COR-L47 (cell line): ENCODE measurements around the gene SLC2A13.
A peak's percentile ranks its signal among the peaks of the same experiment; 100 is the strongest.
"Not testable (repeated sequence)": the region's sequence is repeated elsewhere in the genome, so short reads cannot be mapped to it uniquely, and the experiment has no call there.

Experiments
- DNase-seq: peaks from one replicate; lab custom pipeline; 2025; lab: John Stamatoyannopoulos, UW

Gene SLC2A13

DNA sequence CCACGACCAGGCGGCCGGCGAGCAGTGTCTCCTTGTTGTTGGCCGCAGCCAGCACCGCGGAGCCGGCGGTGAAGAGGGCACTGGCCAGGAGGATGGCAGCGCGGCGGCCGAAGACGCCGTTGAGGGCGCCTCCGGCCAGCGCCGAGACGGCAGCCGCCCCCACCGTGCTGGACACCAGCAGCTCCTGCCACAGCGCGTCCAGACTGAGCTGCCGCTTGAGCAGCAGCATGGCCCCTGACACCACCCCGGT is 691 bp downstream of the SLC2A13 start:
- no peak for DNase-seq

DNA sequence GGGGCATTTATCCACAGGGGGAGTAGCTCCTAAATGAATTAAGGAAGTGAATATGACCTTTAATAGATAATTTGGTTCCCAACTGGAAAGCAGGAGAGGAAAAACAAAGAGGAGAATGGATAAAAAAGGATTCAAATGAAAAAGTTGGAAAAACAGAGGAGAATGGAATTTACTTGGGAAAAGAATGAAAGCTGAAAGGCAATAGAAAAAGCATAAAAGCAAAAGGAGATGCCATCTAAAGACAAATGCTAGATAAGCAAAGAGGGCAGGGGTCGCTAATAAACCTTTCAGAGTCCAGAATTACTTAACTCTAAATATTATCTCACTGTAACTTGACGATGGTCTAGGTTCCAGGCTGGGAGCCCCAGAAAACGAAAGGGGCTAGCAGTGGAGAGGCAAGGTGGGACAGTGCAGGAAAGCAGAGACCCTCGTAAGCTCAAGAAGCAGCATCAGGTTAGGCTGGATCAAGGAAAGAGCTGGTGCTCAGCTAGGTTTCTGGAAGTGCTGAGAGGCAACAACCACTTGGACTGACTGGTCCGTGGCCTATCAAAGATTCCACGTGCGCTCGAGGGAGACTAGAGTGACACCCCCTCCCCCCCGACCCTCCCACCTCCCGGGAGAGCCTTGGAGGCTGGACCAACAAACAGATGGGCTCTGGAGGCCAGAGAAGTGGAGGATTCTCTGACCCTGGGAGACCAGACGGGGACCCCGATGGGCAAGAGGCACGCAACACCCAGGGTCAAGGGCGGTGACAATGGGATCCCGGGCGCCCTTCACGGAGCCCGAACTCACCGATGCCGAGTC is 1.2 kb downstream of the SLC2A13 start:
- peak; percentile 30 for DNase-seq

- no peak for DNase-seq
Observed at GRCh38 chr12:40103043-40103442, 2.8 kb downstream of the SLC2A13 start.

DNA sequence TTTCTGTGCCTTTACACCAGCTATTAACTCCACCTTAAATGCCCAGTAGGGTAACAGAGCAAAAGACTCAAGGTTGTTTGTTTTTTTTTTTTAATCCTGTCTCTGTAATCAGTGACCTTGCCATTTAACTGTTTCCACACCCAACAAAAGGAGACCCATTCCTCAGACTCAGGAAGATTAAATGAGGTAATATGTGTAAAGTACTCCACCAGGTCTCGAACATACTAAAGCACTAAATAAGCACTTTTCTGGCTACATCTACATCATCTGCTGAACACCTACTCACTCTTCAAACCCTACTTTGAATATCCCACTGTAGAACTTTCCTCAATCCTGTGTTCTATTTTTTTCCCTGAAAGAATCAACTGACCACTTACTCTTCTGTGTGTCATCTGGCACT is 4.1 kb downstream of the SLC2A13 start:
- DNase-seq = no peak

GRCh38 chr12:40099423-40099853 is 6.4 kb downstream of the SLC2A13 start:
- DNase-seq = no peak

DNA sequence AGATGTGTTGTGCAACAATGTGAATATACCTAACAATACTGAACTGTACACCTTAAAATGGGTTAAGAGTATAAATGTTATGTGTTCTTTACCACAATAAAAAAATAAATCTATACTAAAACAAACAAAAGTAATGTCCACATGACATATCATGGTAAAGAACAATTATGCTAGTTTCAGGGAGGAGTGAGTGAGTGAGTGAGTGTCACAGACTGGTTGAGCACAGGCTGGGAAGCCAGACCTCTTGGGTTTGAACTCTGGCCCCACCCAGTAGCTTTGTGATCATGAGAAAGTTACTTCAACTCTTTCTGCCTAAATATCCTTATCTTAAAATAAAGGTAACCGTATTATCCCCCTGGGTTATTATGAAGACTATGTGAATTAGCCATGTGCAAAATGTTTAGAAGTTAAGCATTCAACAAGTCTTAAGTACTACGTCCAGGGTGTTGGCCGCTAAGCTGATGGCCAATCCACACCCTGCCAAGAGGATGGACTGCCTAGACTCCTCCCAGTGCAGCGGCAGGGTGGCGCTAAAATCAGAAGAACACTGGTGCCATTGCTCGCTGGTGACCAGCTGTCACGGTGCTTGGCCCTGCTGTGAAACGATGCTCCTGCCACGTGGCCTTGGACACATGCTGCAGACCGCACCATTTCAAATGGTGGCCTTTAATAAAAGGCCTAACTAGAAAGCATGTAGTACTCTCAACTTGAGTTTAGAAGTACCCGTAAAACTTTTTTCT is 7.3 kb downstream of the SLC2A13 start:
- DNase-seq = no peak

DNA sequence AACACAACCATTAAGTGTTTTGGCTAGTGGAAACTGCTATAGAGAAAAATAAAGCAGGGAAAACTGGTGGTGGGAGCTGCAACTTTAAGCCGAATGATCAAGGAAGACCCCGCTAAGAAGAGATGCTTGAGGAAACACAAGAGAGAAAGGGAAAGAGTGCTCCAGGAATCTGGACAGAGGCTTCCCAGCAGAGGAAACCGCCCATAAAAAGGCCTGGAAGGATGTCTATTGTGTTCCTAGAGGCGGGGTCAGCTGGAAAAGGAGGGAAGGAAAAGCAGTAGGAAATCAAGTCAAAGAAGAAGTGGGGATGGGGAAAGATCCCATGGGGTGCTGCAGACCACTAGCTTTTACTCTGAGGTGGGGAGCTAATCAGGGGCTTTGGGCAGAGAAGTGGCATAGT is 12.4 kb downstream of the SLC2A13 start:
- DNase-seq = no peak

GRCh38 chr12:40086471-40086870 is 19.4 kb downstream of the SLC2A13 start:
- DNase-seq = no peak

GRCh38 chr12:40078266-40078665 is 27.6 kb downstream of the SLC2A13 start:
- DNase-seq = no peak

GRCh38 chr12:40075458-40075857 is 30.4 kb downstream of the SLC2A13 start:
- no peak for DNase-seq

DNA sequence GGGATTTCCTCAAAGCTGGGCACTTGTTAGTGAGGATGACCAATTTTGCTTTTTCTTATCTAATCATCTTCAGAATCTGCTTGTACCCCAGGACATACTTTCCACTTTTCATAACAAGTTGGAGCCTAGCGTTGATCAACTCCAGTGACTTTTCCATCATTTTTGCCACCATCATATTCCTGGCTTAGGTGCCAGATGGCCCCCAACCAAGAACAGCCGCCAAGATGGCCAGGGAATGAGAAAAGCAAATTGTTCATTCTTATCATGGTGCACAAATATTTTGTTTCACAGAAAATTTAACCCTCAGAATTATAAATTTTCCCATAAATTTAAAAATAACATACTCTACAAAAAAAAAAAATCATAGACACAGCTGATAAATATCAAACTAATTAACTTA is 37.5 kb downstream of the SLC2A13 start:
- DNase-seq = no peak

DNA sequence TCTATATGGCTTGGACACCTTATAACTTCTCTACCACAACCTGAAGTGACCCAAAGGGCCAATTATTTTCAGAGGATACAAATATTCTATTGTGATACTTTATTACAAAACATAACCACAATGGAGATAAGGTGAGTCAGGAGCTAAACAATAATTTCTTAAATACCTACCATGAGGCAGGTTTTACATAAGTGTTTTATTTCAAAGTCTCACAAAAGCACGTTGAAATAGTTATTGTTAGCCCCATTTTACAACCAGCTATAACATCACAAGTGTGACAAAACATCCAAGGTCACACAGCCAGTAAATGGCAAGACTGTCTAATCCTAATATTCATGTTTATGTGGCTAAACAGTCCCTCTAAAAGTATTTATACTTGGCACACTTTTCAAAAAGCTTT is 40.2 kb downstream of the SLC2A13 start:
- DNase-seq = no peak

DNA sequence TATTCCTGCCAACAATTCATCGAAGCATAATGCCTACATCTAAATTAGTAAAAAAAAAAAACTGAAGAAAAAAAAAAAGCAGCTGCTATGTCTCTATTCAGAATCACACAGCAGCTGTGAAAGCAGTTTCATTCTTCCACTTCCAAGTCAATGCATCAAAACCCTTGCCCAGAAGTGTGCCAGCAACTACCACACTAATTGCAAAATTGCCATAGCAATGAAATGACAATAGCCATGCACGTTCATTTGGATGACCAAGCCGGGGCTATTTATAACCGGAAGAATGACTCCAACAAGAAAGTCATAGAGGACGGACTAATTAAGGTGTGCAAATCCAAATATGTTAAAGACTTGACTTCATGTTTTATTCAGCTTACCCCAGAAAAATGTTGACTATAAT is 42.5 kb downstream of the SLC2A13 start:
- peak; percentile 93 for DNase-seq

GRCh38 chr12:40058721-40059190 is 47.1 kb downstream of the SLC2A13 start:
- DNase-seq = no peak

GRCh38 chr12:40056373-40056772 is 49.5 kb downstream of the SLC2A13 start:
- no peak for DNase-seq

DNA sequence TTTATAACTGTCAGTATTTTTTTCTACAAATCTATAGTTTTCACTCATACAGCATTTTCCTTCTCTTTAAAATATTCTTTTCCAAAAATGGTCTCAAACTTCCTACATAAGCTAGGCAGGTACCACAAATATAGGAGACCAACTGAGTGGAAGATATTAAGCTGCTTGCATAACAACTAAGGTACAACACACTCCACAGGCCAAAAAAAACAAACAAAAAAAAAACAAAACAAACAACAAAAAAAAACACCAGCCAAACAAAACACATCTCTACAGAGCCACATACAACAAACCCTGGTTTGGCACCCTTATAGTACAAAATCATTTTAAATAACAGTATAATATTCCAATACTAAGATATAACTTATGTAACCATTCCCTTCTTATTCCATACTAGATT is 50.1 kb downstream of the SLC2A13 start:
- no peak for DNase-seq

- DNase-seq = no peak
Observed at GRCh38 chr12:40055228-40055579, 50.7 kb downstream of the SLC2A13 start.

GRCh38 chr12:40054555-40055227 is 51.2 kb downstream of the SLC2A13 start:
- peak; percentile 24 for DNase-seq

DNA sequence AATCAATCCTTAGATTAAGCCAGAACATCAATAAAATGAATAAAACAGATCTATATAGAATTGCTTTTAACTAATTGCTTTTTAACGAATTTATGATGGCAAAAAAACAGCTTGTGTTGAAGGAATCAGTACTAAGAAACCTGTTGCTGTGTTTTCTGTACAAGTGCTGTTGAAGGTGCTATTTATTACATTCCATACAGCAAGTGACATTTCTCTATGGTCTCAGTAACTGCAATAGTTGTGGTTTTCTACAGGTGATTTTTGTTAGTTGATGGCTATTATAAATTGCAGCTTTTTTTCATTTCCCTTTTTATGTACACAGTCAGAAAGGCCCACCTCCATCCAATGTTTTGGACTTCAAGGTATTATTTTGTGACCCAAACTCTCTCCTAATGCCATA is 56.6 kb downstream of the SLC2A13 start:
- DNase-seq = no peak

DNA sequence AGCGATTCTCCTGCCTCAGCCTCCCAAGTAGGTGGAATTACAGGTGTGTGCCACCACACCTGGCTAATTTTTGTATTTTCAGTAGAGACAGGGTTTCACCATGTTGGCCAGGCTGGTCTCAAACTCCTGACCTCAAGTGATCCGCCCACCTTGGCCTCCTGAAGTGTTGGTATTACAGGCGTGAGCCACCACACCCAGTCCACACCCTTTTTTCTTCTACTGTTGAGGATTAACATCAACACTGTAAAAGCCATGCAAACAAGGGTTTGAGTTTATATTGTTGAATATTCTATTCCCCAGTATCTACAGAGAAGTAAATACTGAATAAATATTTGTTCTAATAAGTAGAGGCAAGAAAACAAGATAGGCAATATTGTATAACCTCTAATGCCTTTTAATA is 58.9 kb downstream of the SLC2A13 start:
- not testable (repeated sequence) for DNase-seq

- DNase-seq = no peak
Observed at GRCh38 chr12:40045656-40046055, 60.2 kb downstream of the SLC2A13 start.

DNA sequence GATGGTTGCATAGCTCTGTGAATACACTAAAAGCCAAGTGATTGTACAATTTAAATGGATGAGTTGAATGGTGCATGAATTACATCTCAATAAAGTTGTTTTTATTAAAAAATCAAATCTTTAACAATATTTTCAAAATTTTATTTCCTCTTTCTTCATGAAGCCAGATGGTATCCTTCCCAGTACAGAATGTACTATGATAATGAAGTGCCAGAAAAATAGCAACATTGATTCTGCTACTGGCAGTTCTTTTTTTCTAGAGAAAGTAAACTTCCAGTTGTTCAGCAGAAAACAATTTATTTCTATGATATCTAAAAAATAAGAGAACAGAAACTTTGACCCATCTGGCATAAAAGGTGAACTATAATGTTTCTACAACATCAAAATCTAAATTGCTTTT is 61.5 kb downstream of the SLC2A13 start:
- DNase-seq = no peak

GRCh38 chr12:40039598-40039997 is 66.3 kb downstream of the SLC2A13 start:
- DNase-seq = no peak
